GM19043 (cell line): ENCODE measurements around the gene ACSM6.
"Not testable (repeated sequence)": the region's sequence is repeated elsewhere in the genome, so short reads cannot be mapped to it uniquely, and the experiment has no call there.

ENCODE experiments used
- ATAC-seq: cut with Tn5 transposase; IDR thresholded peaks from one replicate; pipeline ENCODE4 v1.9.1; 2021; ENCODE audit warnings: low read depth; ENCODE audit not compliant: unreplicated experiment

The ACSM6 gene

GRCh38 chr10:95214793-95215192 lies 20.8 kb downstream of the ACSM6 start:
- ATAC-seq, result peak; percentile 81

- ATAC-seq, result no peak
Measured at GRCh38 chr10:95217476-95217875, 23.4 kb downstream of the ACSM6 start.

- no peak for ATAC-seq
Measured at GRCh38 chr10:95220539-95220938, 26.5 kb downstream of the ACSM6 start.

GRCh38 chr10:95221124-95221523 lies 27.1 kb downstream of the ACSM6 start:
- ATAC-seq, result no peak

GRCh38 chr10:95225136-95225535 lies 31.1 kb downstream of the ACSM6 start:
- ATAC-seq, result no peak

GRCh38 chr10:95228934-95229723 lies 35.1 kb downstream of the ACSM6 start:
- ATAC-seq, result not testable (repeated sequence)

- ATAC-seq, result no peak
Measured at GRCh38 chr10:95229724-95230627, 35.9 kb downstream of the ACSM6 start.

- not testable (repeated sequence) for ATAC-seq
Measured at GRCh38 chr10:95230677-95231586, 36.9 kb downstream of the ACSM6 start.

- ATAC-seq, result no peak
Measured at GRCh38 chr10:95233377-95234034, 39.5 kb downstream of the ACSM6 start.

GRCh38 chr10:95234951-95235350 lies 40.9 kb downstream of the ACSM6 start:
- ATAC-seq, result no peak

GRCh38 chr10:95235676-95236067 lies 41.6 kb downstream of the ACSM6 start:
- no peak for ATAC-seq

GRCh38 chr10:95236068-95236903 lies 42.2 kb downstream of the ACSM6 start:
- peak; percentile 97 for ATAC-seq

GRCh38 chr10:95237376-95238170 lies 43.5 kb downstream of the ACSM6 start:
- ATAC-seq, result no peak

GRCh38 chr10:95240096-95240495 lies 46.1 kb downstream of the ACSM6 start:
- not testable (repeated sequence) for ATAC-seq

- no peak for ATAC-seq
Measured at GRCh38 chr10:95240811-95241210, 46.8 kb downstream of the ACSM6 start.

GRCh38 chr10:95241533-95241932 lies 47.5 kb downstream of the ACSM6 start:
- ATAC-seq, result no peak

GRCh38 chr10:95242581-95243317 lies 48.7 kb downstream of the ACSM6 start:
- ATAC-seq, result no peak

GRCh38 chr10:95243318-95243617 lies 49.2 kb downstream of the ACSM6 start:
- no peak for ATAC-seq
